Urothelium cell line (cell line): Measurements from ENCODE around the gene DYNLRB2.
A peak's percentile ranks its signal among the peaks of the same experiment; 100 is the strongest.

Experiments used
- DNase-seq: peaks from one replicate; pipeline ENCODE4 v3.0.0; 2011; ENCODE audit warnings: low spot score, mixed read lengths
- FAIRE-seq: peaks from 2 replicates; lab custom pipeline; 2011; peaks lifted over from hg19 to GRCh38; lab: Jason Lieb, UNC

DYNLRB2 gene

DNA sequence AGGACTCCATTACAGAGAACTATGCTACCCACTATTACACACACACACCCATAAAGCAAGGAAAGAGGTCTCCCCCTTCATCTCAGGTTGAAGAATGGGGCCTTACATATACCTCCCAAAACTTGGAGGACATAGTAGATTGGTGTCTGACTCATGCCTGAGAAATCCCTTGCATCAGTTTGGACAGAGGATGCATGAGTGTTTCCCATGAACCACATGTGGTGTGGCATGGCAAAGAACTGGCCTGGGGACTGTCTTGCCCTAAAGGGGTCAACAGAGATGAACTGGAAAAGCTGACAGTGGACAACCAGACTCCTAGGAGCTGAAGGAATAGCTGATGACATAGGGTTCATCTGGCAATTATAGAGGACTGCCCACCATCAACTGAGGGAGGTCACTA is 54.0 kb downstream of the DYNLRB2 start:
- FAIRE-seq (no peak), DNase-seq (peak; percentile 40)

DNA sequence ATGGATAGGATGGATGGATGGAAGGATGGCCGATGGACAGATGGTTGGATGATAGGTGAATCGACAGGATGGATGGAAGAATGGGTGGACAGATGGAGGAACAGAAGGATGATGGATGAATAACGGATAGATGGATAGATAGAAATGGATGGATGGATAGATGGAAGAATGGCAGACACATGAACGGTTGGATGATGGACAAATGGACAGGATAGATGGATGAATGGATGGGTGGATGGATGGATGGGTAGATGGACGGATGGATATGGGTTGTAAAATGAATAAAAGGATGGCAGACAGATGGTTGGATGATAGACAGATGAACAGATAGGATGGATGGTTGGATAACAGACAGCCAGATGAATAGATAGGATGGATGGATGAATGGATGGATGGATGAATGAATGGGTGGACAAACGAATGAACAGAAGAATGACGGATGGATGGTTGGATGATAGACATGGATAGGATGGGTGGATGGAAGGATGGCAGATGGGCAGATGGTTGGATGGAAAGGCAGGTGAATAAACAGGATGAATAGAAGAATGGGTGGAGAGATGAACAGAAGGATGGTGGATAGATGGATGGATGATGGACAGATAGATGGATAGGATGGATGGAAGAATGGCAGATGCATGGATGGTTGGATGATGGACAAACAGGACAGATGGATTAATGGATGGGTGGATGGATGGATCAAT is 55.9 kb downstream of the DYNLRB2 start:
- DNase-seq (no peak), FAIRE-seq (peak; percentile 75)

DNA sequence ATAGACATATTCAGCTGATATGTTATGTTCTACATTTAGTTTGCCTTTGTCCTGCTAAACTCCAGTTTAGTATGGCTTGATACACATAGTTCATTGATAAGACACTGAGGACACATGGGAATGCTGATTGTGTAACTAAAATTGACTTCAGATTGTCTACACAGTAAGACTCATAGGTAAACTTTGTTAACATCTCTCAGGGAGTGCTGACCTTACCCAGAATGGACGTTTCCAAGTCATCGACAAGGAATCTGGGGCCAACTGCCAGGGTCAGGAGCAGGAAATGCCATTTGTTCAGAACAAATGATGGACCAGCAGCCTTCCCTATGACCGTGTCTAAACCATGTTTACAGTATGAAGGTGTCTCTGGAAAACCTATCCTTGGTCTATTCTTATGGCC is 58.7 kb downstream of the DYNLRB2 start:
- no peak for DNase-seq
- FAIRE-seq, result no peak
